KMS-11 (cell line): Measurements from ENCODE around the gene CGGBP1.

ENCODE experiments used
- H2AFZ ChIP-seq: fragments of 200-600 bp; sonication (generic); 2 replicates; pipeline ENCODE4 v1.6.1; 2016; ENCODE audit warnings: antibody characterized with exemption, mixed run types, low read depth
- H3K27ac ChIP-seq: fragments of 200-600 bp; sonication (generic); 2 replicates; pipeline ENCODE4 v1.6.1; 2016; ENCODE audit warnings: mild to moderate bottlenecking, mixed run types
- H3K27me3 ChIP-seq: fragments of 200-600 bp; sonication (generic); 2 replicates; pipeline ENCODE4 v1.6.1; 2017; ENCODE audit warnings: mild to moderate bottlenecking, low read depth, mixed run types, moderate library complexity; ENCODE audit not compliant: insufficient read depth
- H3K36me3 ChIP-seq: fragments of 200-600 bp; sonication (generic); 2 replicates; pipeline ENCODE4 v1.6.1; 2017; ENCODE audit warnings: mild to moderate bottlenecking, mixed run types; ENCODE audit not compliant: insufficient read depth
- H3K4me1 ChIP-seq: fragments of 200-600 bp; sonication (generic); 2 replicates; pipeline ENCODE4 v1.6.1; 2016; ENCODE audit warnings: mild to moderate bottlenecking, low read depth, mixed run types; ENCODE audit not compliant: poor library complexity, severe bottlenecking
- H3K4me2 ChIP-seq: fragments of 200-600 bp; sonication (generic); 2 replicates; pipeline ENCODE4 v1.7.0; 2016; ENCODE audit warnings: mild to moderate bottlenecking, mixed run types
- H3K4me3 ChIP-seq: fragments of 200-600 bp; sonication (generic); IDR thresholded peaks from 2 replicates; pipeline ENCODE4 v1.6.1; 2017; ENCODE audit warnings: low read depth, low read length, mixed read lengths; ENCODE audit not compliant: insufficient read depth
- H3K79me2 ChIP-seq: fragments of 200-600 bp; sonication (generic); 2 replicates; pipeline ENCODE4 v1.6.1; 2016; ENCODE audit warnings: low read depth, mixed run types; ENCODE audit not compliant: insufficient read depth
- H3K9ac ChIP-seq: fragments of 200-600 bp; sonication (generic); 2 replicates; pipeline ENCODE4 v1.6.1; 2016; ENCODE audit warnings: mild to moderate bottlenecking, mixed run types
- H4K20me1 ChIP-seq: fragments of 200-600 bp; sonication (generic); 2 replicates; pipeline ENCODE4 v1.6.1; 2016; ENCODE audit warnings: mild to moderate bottlenecking, mixed run types; ENCODE audit not compliant: insufficient read depth
- CTCF ChIP-seq: fragments of 200-600 bp; sonication (generic); conservative IDR thresholded peaks from 2 replicates; pipeline ENCODE4 v1.6.1; 2017; ENCODE audit warnings: low read depth, mild to moderate bottlenecking, antibody characterized with exemption, low read length, moderate library complexity, mixed read lengths

The CGGBP1 gene

GRCh38 chr3:88036221-88036620, 22.6 kb downstream of the CGGBP1 start:
- Histone ChIP-seq H3K4me1 (peaks cover 7% of the 10 kb centered on the region), H3K27me3 (no peaks in the 10 kb centered on the region), H3K9ac (no peak overlapping the region), H3K27ac (no peak overlapping the region), H2AFZ (no peak overlapping the region), H3K36me3 (no peaks in the 10 kb centered on the region), H3K4me3 (no peak overlapping the region), H3K4me2 (no peak overlapping the region), H4K20me1 (no peaks in the 10 kb centered on the region), H3K79me2 (no peaks in the 10 kb centered on the region)
- TF ChIP-seq CTCF = no peak

- H3K27me3 ChIP-seq = no peaks in the 10 kb centered on the region
- H3K4me3 ChIP-seq = no peak overlapping the region
- H3K36me3 ChIP-seq = no peaks in the 10 kb centered on the region
- H3K4me1 ChIP-seq = peaks cover 17% of the 10 kb centered on the region
- no peaks in the 10 kb centered on the region for H3K79me2 ChIP-seq
- H3K9ac ChIP-seq = no peak overlapping the region
- H2AFZ ChIP-seq = no peak overlapping the region
- no peak for TF ChIP-seq CTCF
- no peak overlapping the region for H3K4me2 ChIP-seq
- H4K20me1 ChIP-seq = no peaks in the 10 kb centered on the region
- H3K27ac ChIP-seq = no peak overlapping the region
Measured at GRCh38 chr3:88034491-88035275, 24.1 kb downstream of the CGGBP1 start.

- Histone ChIP-seq H3K36me3 (no peaks in the 10 kb centered on the region), H3K4me3 (no peak overlapping the region), H3K27me3 (no peaks in the 10 kb centered on the region), H3K9ac (no peak overlapping the region), H4K20me1 (no peaks in the 10 kb centered on the region), H3K4me2 (no peak overlapping the region), H3K27ac (no peak overlapping the region), H3K4me1 (peaks cover 17% of the 10 kb centered on the region), H3K79me2 (no peaks in the 10 kb centered on the region), H2AFZ (no peak overlapping the region)
- TF ChIP-seq CTCF = no peak
Measured at GRCh38 chr3:88033808-88034207, 25.0 kb downstream of the CGGBP1 start.

GRCh38 chr3:88033079-88033478, 25.7 kb downstream of the CGGBP1 start:
- Histone ChIP-seq H3K4me1 (peaks cover 17% of the 10 kb centered on the region), H3K9ac (no peak overlapping the region), H4K20me1 (no peaks in the 10 kb centered on the region), H3K36me3 (no peaks in the 10 kb centered on the region), H2AFZ (no peak overlapping the region), H3K79me2 (no peaks in the 10 kb centered on the region), H3K27me3 (no peaks in the 10 kb centered on the region), H3K4me2 (no peak overlapping the region), H3K4me3 (no peak overlapping the region), H3K27ac (no peak overlapping the region)
- no peak for TF ChIP-seq CTCF
